Panc1 (cell line): ENCODE data around the gene THUMPD3.

Source experiments
- POLR2AphosphoS5 ChIP-seq: IDR thresholded peaks from 2 replicates; pipeline ENCODE4 v1.6.1; 2012; ENCODE audit warnings: mild to moderate bottlenecking, low read depth, low read length, moderate library complexity
- SIN3A ChIP-seq: IDR thresholded peaks from 2 replicates; pipeline ENCODE4 v1.6.1; 2012; ENCODE audit warnings: low read depth, mild to moderate bottlenecking, low read length, moderate library complexity, borderline replicate concordance; ENCODE audit not compliant: insufficient read depth
- TCF7L2 ChIP-seq: IDR thresholded peaks from 2 replicates; pipeline ENCODE4 v1.6.1; 2011; ENCODE audit warnings: mild to moderate bottlenecking, low read depth, low read length, inconsistent platforms
- TF ChIP-seq, protein P1 (sequence below): fragments of 450-650 bp; IDR thresholded peaks from 2 replicates; pipeline ENCODE4 v1.5.1; 2017; ENCODE audit warnings: mild to moderate bottlenecking
- TF ChIP-seq, protein P2 (sequence below), 2 experiments: IDR thresholded peaks; 2 replicates each; pipeline ENCODE4 v1.6.1; 2011 to 2012; ENCODE audit warnings: low read depth in 2 of 2, control low read depth in 1 of 2, low read length in 1 of 2, mild to moderate bottlenecking in 1 of 2, moderate library complexity in 1 of 2; ENCODE audit not compliant: insufficient read depth in 1 of 2

DNA sequence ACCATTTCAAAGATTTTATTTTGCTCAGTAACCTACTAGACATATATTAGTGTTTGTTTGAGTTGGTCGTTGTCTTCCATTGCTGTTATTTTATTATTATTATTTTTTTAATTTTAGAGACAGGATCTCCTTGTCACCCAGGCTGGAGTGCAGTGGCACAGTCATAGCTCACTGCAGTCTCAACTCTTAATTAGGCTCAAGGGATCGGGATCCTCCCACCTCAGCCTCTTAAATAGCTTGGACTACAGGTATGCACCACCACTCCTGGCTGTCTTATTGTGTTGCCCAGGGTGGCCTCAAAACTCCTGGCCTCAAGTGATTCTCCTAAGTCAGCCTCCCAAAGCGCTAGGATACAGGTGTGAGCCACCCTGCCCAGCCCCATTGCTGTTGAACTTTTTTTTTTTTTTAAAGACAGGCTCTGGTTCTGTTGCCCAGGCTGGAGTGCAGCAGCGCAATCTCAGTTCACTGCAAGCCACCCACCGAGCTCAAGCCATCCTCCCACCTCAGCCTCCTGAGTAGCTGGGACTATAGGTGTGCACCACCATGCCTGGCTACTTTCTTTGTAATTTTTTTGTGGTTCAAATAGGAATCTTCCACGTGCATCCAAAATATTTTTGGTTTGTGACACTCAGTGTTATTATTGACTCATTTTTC, 52.8 kb downstream of the THUMPD3 start:
- TF ChIP-seq, protein P1, sequence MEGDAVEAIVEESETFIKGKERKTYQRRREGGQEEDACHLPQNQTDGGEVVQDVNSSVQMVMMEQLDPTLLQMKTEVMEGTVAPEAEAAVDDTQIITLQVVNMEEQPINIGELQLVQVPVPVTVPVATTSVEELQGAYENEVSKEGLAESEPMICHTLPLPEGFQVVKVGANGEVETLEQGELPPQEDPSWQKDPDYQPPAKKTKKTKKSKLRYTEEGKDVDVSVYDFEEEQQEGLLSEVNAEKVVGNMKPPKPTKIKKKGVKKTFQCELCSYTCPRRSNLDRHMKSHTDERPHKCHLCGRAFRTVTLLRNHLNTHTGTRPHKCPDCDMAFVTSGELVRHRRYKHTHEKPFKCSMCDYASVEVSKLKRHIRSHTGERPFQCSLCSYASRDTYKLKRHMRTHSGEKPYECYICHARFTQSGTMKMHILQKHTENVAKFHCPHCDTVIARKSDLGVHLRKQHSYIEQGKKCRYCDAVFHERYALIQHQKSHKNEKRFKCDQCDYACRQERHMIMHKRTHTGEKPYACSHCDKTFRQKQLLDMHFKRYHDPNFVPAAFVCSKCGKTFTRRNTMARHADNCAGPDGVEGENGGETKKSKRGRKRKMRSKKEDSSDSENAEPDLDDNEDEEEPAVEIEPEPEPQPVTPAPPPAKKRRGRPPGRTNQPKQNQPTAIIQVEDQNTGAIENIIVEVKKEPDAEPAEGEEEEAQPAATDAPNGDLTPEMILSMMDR: no peak
- TF ChIP-seq TCF7L2 (no peak), POLR2AphosphoS5 (no peak), SIN3A (no peak)
- TF ChIP-seq, protein P2, sequence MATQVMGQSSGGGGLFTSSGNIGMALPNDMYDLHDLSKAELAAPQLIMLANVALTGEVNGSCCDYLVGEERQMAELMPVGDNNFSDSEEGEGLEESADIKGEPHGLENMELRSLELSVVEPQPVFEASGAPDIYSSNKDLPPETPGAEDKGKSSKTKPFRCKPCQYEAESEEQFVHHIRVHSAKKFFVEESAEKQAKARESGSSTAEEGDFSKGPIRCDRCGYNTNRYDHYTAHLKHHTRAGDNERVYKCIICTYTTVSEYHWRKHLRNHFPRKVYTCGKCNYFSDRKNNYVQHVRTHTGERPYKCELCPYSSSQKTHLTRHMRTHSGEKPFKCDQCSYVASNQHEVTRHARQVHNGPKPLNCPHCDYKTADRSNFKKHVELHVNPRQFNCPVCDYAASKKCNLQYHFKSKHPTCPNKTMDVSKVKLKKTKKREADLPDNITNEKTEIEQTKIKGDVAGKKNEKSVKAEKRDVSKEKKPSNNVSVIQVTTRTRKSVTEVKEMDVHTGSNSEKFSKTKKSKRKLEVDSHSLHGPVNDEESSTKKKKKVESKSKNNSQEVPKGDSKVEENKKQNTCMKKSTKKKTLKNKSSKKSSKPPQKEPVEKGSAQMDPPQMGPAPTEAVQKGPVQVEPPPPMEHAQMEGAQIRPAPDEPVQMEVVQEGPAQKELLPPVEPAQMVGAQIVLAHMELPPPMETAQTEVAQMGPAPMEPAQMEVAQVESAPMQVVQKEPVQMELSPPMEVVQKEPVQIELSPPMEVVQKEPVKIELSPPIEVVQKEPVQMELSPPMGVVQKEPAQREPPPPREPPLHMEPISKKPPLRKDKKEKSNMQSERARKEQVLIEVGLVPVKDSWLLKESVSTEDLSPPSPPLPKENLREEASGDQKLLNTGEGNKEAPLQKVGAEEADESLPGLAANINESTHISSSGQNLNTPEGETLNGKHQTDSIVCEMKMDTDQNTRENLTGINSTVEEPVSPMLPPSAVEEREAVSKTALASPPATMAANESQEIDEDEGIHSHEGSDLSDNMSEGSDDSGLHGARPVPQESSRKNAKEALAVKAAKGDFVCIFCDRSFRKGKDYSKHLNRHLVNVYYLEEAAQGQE (IDR thresholded peaks at IDR 0.05; ENCODE audit: insufficient read depth in 1 of 2, low read depth in 2 of 2, low read length in 1 of 2): no peak
